GM18519 (cell line): ENCODE results near the gene CSF2RB.

Experiments
- ATAC-seq: cut with Tn5 transposase; IDR thresholded peaks from one replicate; pipeline ENCODE4 v1.9.1; 2021; ENCODE audit warnings: mild to moderate bottlenecking, moderate library complexity; ENCODE audit not compliant: unreplicated experiment, low FRiP score

Gene CSF2RB

GRCh38 chr22:36934418-36935312, 21.2 kb downstream of the CSF2RB start:
- no peak for ATAC-seq

DNA sequence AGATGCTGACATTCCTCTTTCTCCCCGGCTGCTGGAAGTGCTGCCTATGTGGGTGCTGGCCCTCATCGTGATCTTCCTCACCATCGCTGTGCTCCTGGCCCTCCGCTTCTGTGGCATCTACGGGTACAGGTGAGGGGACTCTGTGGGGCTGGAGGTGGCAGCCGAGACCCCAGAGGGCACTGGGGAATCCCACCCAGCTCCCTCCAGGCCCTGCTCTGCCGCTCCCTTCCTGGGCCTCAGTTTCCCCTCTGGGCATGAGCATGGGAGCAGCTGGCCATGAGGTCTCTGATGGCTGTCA, 21.8 kb downstream of the CSF2RB start:
- ATAC-seq, result no peak

- no peak for ATAC-seq
These were observed 22.3 kb downstream of the CSF2RB start for GRCh38 chr22:36935694-36936093.

DNA sequence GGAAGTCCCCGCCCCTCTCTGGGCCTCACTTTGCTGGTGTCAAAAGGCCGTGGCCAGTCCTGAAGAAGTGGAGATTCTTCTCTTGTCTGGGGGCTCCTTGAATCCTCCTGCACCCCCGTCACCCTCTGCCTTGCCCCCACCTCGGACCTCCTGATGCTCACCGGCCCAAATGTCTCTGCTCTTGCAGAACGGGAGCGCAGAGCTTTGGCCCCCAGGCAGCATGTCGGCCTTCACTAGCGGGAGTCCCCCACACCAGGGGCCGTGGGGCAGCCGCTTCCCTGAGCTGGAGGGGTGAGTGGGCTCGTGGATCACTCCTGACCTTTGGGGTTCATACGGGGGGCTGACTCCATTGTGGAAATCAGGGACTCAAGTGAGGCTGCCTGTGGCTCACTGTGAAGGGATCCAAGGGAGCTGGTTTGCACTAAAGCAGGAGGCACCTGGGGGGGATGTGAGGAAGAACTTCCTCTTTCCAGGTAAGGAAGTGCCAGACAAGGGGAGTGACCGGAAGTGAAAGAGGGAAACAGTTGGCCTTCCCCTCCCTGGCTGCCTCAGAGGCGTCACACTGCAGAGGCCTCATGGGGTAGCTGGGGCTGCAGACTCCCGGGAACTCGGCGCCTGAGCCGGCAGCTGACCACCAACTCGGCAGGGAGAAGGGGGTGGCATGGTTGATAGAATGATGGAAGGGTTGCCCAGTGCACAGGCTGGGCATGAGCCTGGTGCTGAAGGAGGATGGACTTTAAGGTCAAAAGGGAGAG, 23.1 kb downstream of the CSF2RB start:
- no peak for ATAC-seq

- ATAC-seq, result no peak
These were observed 24.0 kb downstream of the CSF2RB start for GRCh38 chr22:36937319-36938027.

DNA sequence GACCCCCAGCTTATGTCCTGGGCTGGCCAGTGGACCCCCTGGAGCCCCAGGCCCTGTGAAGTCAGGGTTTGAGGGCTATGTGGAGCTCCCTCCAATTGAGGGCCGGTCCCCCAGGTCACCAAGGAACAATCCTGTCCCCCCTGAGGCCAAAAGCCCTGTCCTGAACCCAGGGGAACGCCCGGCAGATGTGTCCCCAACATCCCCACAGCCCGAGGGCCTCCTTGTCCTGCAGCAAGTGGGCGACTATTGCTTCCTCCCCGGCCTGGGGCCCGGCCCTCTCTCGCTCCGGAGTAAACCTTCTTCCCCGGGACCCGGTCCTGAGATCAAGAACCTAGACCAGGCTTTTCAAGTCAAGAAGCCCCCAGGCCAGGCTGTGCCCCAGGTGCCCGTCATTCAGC, 24.6 kb downstream of the CSF2RB start:
- no peak for ATAC-seq

GRCh38 chr22:36938886-36939285, 25.5 kb downstream of the CSF2RB start:
- no peak for ATAC-seq

- no peak for ATAC-seq
These were observed 27.2 kb downstream of the CSF2RB start for GRCh38 chr22:36940676-36941075.

DNA sequence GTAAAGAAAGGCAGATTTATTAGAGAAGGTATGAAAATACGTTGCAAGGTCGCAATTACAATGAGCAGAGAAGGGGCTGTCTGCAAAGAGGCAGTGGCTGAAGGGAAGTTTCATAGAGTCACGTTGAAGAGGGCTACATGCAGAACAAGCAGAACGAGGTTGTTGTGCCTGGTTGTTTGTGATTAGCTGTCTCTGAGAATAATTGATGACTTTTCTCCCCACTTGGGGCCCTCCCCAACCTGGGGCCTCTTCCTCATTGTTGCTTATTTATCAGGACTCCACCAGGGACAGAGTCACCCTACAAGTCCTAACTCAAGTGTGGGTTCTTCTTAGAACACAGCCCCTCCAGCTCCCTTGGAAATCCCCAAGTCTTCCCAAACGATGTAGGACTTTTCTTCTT, 29.1 kb downstream of the CSF2RB start:
- no peak for ATAC-seq

- ATAC-seq, result no peak
These were observed 33.2 kb downstream of the CSF2RB start for GRCh38 chr22:36946421-36947158.

GRCh38 chr22:36948273-36949225, 35.1 kb downstream of the CSF2RB start:
- no peak for ATAC-seq

- no peak for ATAC-seq
These were observed 37.6 kb downstream of the CSF2RB start for GRCh38 chr22:36950797-36951590.

DNA sequence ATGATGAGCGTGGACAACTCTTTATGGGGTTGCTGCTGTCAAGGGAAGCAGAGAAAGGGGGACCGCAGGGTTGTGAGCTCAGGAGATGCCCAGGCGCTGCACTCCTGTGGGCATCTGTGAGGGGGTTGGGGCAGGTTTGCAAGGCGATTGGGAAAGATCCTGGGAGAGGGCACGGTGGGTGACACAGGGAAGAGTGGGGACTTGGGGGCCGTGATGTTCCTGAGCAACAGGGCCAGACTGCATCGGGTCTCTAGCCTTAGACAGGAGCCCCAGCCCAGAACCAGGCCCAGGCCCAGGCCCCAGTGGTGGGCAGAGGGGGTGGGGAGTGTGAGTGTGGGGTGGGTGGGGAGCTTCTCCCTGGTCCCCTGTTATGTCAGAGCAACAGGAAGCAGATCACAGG, 38.3 kb downstream of the CSF2RB start:
- ATAC-seq, result no peak

- ATAC-seq, result no peak
These were observed 40.0 kb downstream of the CSF2RB start for GRCh38 chr22:36953239-36954080.

DNA sequence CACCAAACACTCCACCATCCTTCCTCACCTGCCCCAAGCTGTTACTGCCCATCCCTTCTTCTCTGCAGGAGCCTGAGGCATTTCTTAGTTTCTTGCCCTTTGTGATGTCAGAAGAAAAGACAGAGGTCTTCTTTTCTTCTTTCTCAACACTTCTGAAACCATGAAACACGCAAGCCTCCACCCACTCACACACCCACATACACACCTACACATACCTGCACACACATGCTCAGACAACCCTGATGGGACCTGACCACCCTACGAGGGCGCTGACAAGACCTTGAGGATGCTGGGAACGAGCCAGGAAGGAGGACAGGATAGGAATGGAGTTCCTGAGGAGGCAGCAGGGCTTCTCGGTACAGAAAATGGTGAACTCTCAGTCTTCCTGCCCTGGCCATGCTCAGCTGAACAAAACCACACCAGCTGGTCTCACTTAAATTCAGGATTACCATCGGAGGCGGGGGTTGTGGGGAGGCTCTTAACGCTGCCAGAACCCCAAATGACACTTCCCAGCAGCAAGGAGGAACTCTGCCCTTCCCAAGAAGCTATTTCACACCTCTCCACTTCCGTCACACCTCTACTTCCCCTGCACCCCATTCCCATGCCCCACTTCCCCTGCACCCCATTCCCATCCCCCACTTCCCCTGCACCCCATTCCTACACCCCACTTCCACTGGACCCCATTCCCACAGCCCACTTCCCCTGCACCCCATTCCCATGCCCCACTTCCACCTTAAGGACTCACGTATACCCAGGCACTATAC, 41.0 kb downstream of the CSF2RB start:
- ATAC-seq, result no peak

- no peak for ATAC-seq
These were observed 42.3 kb downstream of the CSF2RB start for GRCh38 chr22:36955691-36956090.

DNA sequence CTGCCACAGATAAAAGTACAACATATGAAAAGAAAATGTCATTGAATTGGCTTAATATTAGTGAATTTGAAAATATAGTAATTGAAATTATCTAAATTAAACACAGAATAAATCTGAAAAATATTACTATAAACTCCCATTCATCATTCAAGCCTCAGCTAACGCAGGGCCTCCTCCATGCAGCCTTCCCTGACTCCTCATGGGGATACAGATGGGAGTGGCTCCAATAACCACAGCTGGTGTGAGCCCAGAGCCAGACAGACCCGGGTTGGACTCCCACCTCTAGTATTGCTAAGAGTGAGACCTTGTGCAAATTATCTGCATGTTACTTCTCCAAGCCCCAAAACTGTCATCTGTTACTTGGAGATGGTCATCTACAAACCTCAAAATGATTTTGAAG, 44.9 kb downstream of the CSF2RB start:
- no peak for ATAC-seq
